Measurements from ENCODE around the gene RERE. TPM values are rescaled to one million over a fixed set of nuclear protein-coding genes. Genes with fewer than 3 reads are reported as not detected.

RERE gene
- total and polyA plus RNA-seq, 2 experiments from 2014 or later, result 148 to 170 TPM

GRCh38 chr1:8481650-8482380 is 335.6 kb downstream of the RERE start:
- H3K27ac ChIP-seq (ENCODE audit: low read depth), result peak overlapping the region; percentile 42; the same call in 1 of the 2 replicates
- no peak overlapping the region for H3K4me3 ChIP-seq
- no peaks in the 10 kb centered on the region for H3K36me3 ChIP-seq (ENCODE audit: insufficient read depth)
- H3K9me2 ChIP-seq (ENCODE audit: insufficient read depth), result no peaks in the 10 kb centered on the region
- peak overlapping the region; percentile 31; the same call in 1 of the 2 replicates for H3K4me2 ChIP-seq
- peak; percentile 22; the same call in 2 of the 3 replicates for ATAC-seq
- H3K4me1 ChIP-seq (ENCODE audit: insufficient read depth), result peaks cover 35% of the 10 kb centered on the region
- H3K4me3 Mint-ChIP-seq, result no peak overlapping the region
- H2AFZ ChIP-seq, result no peak overlapping the region
- peaks cover 43% of the 10 kb centered on the region for H3K4me1 Mint-ChIP-seq
- TF ChIP-seq EZH2 (IDR thresholded peaks at IDR 0.05; ENCODE audit: low read depth, unreplicated experiment) (no peak), EZH2phosphoT487 (IDR thresholded peaks at IDR 0.05; ENCODE audit: unreplicated experiment) (no peak), ZNF331 (CRISPR knock-in tag; IDR thresholded peaks at IDR 0.05; ENCODE audit: low read depth) (no peak), POLR2AphosphoS5 (IDR thresholded peaks at IDR 0.05; ENCODE audit: low read depth) (no peak), CREB1 (CRISPR knock-in tag; IDR thresholded peaks at IDR 0.05; ENCODE audit: low read depth) (no peak), NANOG (IDR thresholded peaks at IDR 0.05; ENCODE audit: borderline replicate concordance) (no peak), STAT1 (IDR thresholded peaks at IDR 0.05; ENCODE audit: unreplicated experiment) (no peak), ZNF114 (CRISPR knock-in tag; IDR thresholded peaks at IDR 0.05) (no peak), JUNB (IDR thresholded peaks at IDR 0.05; ENCODE audit: unreplicated experiment) (no peak)
- TF ChIP-seq, protein P1, sequence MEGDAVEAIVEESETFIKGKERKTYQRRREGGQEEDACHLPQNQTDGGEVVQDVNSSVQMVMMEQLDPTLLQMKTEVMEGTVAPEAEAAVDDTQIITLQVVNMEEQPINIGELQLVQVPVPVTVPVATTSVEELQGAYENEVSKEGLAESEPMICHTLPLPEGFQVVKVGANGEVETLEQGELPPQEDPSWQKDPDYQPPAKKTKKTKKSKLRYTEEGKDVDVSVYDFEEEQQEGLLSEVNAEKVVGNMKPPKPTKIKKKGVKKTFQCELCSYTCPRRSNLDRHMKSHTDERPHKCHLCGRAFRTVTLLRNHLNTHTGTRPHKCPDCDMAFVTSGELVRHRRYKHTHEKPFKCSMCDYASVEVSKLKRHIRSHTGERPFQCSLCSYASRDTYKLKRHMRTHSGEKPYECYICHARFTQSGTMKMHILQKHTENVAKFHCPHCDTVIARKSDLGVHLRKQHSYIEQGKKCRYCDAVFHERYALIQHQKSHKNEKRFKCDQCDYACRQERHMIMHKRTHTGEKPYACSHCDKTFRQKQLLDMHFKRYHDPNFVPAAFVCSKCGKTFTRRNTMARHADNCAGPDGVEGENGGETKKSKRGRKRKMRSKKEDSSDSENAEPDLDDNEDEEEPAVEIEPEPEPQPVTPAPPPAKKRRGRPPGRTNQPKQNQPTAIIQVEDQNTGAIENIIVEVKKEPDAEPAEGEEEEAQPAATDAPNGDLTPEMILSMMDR (conservative IDR thresholded peaks at IDR 0.05; ENCODE audit: low read depth in 2 of 2), result no peak
- TF ChIP-seq, protein P2, sequence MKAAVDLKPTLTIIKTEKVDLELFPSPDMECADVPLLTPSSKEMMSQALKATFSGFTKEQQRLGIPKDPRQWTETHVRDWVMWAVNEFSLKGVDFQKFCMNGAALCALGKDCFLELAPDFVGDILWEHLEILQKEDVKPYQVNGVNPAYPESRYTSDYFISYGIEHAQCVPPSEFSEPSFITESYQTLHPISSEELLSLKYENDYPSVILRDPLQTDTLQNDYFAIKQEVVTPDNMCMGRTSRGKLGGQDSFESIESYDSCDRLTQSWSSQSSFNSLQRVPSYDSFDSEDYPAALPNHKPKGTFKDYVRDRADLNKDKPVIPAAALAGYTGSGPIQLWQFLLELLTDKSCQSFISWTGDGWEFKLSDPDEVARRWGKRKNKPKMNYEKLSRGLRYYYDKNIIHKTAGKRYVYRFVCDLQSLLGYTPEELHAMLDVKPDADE (IDR thresholded peaks at IDR 0.05), result no peak
- TF ChIP-seq, protein P3, sequence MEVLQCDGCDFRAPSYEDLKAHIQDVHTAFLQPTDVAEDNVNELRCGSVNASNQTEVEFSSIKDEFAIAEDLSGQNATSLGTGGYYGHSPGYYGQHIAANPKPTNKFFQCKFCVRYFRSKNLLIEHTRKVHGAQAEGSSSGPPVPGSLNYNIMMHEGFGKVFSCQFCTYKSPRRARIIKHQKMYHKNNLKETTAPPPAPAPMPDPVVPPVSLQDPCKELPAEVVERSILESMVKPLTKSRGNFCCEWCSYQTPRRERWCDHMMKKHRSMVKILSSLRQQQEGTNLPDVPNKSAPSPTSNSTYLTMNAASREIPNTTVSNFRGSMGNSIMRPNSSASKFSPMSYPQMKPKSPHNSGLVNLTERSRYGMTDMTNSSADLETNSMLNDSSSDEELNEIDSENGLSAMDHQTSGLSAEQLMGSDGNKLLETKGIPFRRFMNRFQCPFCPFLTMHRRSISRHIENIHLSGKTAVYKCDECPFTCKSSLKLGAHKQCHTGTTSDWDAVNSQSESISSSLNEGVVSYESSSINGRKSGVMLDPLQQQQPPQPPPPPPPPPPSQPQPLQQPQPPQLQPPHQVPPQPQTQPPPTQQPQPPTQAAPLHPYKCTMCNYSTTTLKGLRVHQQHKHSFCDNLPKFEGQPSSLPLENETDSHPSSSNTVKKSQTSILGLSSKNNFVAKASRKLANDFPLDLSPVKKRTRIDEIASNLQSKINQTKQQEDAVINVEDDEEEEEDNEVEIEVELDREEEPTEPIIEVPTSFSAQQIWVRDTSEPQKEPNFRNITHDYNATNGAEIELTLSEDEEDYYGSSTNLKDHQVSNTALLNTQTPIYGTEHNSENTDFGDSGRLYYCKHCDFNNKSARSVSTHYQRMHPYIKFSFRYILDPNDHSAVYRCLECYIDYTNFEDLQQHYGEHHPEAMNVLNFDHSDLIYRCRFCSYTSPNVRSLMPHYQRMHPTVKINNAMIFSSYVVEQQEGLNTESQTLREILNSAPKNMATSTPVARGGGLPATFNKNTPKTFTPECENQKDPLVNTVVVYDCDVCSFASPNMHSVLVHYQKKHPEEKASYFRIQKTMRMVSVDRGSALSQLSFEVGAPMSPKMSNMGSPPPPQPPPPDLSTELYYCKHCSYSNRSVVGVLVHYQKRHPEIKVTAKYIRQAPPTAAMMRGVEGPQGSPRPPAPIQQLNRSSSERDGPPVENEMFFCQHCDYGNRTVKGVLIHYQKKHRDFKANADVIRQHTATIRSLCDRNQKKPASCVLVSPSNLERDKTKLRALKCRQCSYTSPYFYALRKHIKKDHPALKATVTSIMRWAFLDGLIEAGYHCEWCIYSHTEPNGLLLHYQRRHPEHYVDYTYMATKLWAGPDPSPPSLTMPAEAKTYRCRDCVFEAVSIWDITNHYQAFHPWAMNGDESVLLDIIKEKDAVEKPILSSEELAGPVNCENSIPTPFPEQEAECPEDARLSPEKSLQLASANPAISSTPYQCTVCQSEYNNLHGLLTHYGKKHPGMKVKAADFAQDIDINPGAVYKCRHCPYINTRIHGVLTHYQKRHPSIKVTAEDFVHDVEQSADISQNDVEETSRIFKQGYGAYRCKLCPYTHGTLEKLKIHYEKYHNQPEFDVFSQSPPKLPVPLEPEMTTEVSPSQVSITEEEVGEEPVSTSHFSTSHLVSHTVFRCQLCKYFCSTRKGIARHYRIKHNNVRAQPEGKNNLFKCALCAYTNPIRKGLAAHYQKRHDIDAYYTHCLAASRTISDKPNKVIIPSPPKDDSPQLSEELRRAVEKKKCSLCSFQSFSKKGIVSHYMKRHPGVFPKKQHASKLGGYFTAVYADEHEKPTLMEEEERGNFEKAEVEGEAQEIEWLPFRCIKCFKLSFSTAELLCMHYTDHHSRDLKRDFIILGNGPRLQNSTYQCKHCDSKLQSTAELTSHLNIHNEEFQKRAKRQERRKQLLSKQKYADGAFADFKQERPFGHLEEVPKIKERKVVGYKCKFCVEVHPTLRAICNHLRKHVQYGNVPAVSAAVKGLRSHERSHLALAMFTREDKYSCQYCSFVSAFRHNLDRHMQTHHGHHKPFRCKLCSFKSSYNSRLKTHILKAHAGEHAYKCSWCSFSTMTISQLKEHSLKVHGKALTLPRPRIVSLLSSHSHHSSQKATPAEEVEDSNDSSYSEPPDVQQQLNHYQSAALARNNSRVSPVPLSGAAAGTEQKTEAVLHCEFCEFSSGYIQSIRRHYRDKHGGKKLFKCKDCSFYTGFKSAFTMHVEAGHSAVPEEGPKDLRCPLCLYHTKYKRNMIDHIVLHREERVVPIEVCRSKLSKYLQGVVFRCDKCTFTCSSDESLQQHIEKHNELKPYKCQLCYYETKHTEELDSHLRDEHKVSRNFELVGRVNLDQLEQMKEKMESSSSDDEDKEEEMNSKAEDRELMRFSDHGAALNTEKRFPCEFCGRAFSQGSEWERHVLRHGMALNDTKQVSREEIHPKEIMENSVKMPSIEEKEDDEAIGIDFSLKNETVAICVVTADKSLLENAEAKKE (CRISPR knock-in tag; IDR thresholded peaks at IDR 0.05), result no peak
- TF ChIP-seq, protein P4, sequence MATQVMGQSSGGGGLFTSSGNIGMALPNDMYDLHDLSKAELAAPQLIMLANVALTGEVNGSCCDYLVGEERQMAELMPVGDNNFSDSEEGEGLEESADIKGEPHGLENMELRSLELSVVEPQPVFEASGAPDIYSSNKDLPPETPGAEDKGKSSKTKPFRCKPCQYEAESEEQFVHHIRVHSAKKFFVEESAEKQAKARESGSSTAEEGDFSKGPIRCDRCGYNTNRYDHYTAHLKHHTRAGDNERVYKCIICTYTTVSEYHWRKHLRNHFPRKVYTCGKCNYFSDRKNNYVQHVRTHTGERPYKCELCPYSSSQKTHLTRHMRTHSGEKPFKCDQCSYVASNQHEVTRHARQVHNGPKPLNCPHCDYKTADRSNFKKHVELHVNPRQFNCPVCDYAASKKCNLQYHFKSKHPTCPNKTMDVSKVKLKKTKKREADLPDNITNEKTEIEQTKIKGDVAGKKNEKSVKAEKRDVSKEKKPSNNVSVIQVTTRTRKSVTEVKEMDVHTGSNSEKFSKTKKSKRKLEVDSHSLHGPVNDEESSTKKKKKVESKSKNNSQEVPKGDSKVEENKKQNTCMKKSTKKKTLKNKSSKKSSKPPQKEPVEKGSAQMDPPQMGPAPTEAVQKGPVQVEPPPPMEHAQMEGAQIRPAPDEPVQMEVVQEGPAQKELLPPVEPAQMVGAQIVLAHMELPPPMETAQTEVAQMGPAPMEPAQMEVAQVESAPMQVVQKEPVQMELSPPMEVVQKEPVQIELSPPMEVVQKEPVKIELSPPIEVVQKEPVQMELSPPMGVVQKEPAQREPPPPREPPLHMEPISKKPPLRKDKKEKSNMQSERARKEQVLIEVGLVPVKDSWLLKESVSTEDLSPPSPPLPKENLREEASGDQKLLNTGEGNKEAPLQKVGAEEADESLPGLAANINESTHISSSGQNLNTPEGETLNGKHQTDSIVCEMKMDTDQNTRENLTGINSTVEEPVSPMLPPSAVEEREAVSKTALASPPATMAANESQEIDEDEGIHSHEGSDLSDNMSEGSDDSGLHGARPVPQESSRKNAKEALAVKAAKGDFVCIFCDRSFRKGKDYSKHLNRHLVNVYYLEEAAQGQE (IDR thresholded peaks at IDR 0.05; ENCODE audit: unreplicated experiment), result no peak
- no peaks in the 10 kb centered on the region for H3K9me3 Mint-ChIP-seq
- H3K27ac Mint-ChIP-seq, result 0 out of 2 replicates have a peak overlapping the region, but pooled peaks have one; percentile 51
- DNase-seq (ENCODE audit: low spot score), result no peak
- H4K20me1 ChIP-seq (replicated peaks; ENCODE audit: insufficient read depth), result peaks cover 6% of the 10 kb centered on the region; the same call in 1 of the 2 replicates
- peaks cover 3% of the 10 kb centered on the region for H3K27me3 Mint-ChIP-seq (ENCODE audit: insufficient read depth, low read depth, poor library complexity)
- H3K36me3 Mint-ChIP-seq (ENCODE audit: low read depth), result peaks cover 13% of the 10 kb centered on the region; the same call in 2 of the 3 replicates
- peaks cover 30% of the 10 kb centered on the region for H3K79me2 ChIP-seq (replicated peaks; ENCODE audit: insufficient read depth)
- no peaks in the 10 kb centered on the region for H3K27me3 ChIP-seq (ENCODE audit: insufficient read depth)
- no peaks in the 10 kb centered on the region for H3F3A ChIP-seq (replicated peaks; ENCODE audit: low read depth)
